Neural progenitor cell (in vitro differentiated cells): ENCODE results near the gene LRWD1.

Experiments
- CTCF ChIP-seq: fragments of 200-600 bp; sonication (generic); IDR thresholded peaks from 2 replicates; pipeline ENCODE4 v1.5.1; 2017; ENCODE audit warnings: antibody characterized with exemption, mild to moderate bottlenecking
- EZH2 ChIP-seq: fragments of 200-600 bp; sonication (generic); IDR thresholded peaks from 2 replicates; pipeline ENCODE4 v1.6.1; 2017; ENCODE audit warnings: antibody characterized with exemption, mild to moderate bottlenecking, moderate library complexity
- EZH2phosphoT487 ChIP-seq: fragments of 200-600 bp; sonication (generic); IDR thresholded peaks from 2 replicates; pipeline ENCODE4 v1.6.1; 2017; ENCODE audit warnings: antibody characterized with exemption

GRCh38 chr7:102472126-102473041 lies 7.6 kb downstream of the LRWD1 start:
- TF ChIP-seq CTCF (no peak), EZH2 (no peak), EZH2phosphoT487 (no peak)
